Subcutaneous adipose tissue (tissue), 4 donors: ENCODE results near the gene IRF5. TPM values are rescaled to one million over a fixed set of nuclear protein-coding genes. Genes with fewer than 3 reads are reported as not detected.

ENCODE experiments used
- total RNA-seq, 4 donors: library from RNA; depleted of rRNA; stranded (reverse); fragments of >200 nt; gene quantifications; one replicate each; pipeline ENCODE4 v1.1.0, GENCODE V29; 2016
- TF ChIP-seq, protein P1 (sequence below): fragments of 450-650 bp; IDR thresholded peaks from one replicate; pipeline ENCODE4 v1.5.1; 2016; ENCODE audit warnings: low read depth, mild to moderate bottlenecking, control low read depth, antibody characterized with exemption, moderate library complexity

The IRF5 gene
- total RNA-seq, 4 donors from 2014 or later: 12.7 to 32.6 (median 18.9) TPM

DNA sequence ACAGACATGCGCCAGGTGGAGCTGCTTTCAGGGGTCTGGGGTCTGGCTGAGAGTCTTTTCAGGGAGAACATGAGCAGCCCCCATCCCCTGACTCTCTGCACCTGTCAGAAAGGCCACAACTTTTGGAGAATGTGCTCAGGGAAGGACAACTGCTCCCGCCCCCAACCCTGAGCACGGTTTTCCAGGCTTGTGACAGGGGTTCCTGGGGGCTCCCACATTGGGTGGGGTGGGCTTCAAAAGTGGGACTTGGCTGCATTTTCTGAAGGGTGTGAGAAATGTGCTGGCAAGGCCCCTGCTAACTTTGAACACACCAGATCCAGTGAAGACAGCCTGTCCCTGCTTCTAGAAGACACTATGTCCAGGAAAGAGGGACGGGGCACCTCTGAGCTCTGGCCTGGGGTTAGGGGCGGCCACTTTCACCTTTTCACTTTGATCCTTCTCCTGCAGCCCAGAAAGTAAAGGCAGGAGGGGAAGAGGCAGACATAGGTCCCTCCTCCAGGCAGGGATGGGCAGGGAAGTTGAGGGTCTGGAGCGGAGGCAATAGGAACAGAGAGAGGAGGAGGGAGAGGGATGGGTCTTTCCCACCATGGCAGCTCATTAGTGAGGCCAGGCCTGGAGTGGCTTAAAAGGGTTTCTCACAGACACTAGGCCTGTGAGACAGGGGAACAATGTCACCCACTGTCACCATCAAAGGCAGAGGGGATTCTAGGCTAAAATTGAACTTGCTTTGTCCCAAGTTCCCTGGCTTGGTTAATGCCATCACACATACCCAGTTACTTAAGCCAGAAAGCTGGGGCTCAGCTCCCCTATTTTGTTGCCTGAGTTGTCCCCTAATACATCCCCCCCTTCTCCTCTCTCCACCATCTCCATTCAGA lies 28.7 kb upstream of the IRF5 start:
- TF ChIP-seq, protein P1, sequence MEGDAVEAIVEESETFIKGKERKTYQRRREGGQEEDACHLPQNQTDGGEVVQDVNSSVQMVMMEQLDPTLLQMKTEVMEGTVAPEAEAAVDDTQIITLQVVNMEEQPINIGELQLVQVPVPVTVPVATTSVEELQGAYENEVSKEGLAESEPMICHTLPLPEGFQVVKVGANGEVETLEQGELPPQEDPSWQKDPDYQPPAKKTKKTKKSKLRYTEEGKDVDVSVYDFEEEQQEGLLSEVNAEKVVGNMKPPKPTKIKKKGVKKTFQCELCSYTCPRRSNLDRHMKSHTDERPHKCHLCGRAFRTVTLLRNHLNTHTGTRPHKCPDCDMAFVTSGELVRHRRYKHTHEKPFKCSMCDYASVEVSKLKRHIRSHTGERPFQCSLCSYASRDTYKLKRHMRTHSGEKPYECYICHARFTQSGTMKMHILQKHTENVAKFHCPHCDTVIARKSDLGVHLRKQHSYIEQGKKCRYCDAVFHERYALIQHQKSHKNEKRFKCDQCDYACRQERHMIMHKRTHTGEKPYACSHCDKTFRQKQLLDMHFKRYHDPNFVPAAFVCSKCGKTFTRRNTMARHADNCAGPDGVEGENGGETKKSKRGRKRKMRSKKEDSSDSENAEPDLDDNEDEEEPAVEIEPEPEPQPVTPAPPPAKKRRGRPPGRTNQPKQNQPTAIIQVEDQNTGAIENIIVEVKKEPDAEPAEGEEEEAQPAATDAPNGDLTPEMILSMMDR: no peak

DNA sequence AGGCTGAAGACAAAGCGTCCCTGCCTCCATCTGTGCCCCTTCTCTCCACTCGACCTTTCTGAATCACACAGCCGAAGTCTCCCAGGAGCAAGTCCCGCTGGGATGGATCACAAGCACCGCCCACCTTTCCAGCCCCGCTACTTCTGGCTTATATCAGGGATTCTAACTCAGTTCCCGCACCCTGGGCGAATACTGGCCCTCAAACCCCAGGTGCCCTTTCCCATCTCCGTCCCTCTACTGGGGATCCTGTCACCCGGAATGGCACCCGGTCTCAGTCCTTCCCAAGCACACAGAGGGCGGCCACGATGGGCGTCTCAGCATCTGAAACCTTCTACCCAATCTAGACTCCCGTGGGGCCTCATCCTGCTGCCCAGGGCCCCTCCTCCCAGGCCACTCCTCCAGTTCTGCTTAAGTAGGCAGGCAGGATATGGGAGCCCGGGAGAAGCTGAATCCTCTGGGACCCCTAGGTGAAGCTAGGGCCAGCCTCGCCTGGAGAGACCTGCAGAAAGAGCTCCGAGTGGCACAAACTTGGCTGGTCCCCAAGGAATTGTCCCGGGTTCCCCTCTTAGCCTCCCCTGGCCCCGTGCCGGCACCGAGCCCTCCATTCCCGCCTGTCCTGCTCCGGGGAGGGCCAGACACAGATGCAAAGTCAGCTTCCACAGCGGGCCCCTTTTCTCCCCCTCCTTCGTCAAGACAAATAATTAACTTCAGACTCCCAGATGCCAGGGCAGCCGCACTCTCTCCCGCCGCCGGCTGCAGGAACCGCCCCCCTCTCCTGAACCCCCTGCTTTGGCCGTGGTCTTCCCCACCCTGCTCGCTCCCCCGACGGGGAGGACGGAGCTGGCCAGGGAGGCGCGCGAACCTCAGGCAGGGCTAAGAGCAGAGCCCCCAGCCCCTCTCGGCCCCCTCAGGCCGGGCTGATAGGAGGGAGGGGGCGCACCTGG lies 27.8 kb upstream of the IRF5 start:
- TF ChIP-seq, protein P1: no peak

DNA sequence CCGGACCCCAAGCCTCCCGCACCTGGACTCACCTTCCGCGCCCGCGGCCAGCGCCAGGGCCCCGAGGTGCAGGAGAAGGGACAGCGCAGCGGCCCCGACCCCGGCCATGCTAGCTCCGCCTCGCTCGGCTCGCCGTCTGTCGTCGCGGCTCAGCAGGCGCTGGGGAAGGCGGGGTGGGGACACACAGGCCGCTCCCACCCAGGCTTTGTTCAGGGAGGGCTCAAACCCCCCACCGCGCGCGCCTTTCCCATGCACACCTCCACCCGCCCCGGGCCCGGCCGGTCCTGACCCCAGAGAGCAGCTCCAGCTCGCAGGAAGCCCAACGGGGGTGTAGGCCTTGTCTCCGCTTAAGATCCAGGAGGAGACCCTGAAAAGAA lies 27.2 kb upstream of the IRF5 start, which contains the start of gene KCP:
Gene KCP (minus strand): TSS at position 141 of the 377 bp plus-strand sequence. CDS start 33 bp downstream, at position 108.
- TF ChIP-seq, protein P1: no peak

DNA sequence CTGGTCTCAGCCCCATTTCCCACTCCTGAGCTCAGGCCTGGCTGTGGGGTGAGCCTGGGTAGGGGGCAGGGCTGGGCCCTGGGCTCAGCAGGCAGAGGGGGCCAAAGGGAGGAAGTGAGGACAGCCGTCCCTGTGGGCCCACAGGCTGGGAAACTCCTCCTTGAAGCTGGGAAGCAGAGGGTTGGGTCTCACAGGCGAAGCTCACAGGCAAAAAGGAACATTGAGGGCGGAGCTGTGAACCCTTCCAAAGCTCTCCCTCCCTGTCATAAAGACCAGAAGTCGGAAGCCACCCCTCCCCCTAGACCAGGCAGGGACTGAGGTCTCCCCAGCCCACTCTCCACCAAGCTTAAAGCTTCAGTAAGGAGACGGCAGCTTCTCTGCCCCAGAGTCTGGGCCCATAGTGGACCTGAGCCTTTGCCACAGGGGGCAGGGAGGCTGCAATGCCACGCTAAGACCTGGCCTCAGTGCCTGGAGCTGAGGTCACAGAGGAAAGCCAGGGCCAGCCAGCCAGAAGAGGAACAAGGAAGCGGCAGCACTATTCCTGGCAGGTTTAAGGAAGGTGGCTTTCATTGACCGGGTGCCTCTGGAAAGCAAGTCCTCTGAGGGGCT lies 26.2 kb upstream of the IRF5 start:
- TF ChIP-seq, protein P1: no peak

DNA sequence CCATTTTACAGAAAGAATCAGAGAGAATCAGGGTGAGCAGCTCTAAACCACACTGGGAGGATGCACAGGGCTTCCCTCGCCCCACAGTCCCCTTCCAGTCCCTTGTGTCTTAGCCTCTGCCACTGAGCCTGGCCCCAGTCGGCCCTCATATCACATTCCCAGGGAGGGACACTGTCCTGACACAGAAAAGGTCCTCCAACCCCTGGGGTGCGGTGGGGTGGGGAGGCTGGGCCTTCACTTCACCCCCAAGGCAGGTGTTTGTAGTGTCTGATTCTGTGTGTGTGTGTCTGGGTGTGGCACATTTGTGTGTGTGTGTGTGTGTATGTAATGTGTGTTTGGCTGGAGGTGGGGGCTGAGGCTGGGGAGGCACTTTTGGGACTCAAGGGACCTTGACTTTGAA lies 25.4 kb upstream of the IRF5 start:
- TF ChIP-seq, protein P1: no peak

DNA sequence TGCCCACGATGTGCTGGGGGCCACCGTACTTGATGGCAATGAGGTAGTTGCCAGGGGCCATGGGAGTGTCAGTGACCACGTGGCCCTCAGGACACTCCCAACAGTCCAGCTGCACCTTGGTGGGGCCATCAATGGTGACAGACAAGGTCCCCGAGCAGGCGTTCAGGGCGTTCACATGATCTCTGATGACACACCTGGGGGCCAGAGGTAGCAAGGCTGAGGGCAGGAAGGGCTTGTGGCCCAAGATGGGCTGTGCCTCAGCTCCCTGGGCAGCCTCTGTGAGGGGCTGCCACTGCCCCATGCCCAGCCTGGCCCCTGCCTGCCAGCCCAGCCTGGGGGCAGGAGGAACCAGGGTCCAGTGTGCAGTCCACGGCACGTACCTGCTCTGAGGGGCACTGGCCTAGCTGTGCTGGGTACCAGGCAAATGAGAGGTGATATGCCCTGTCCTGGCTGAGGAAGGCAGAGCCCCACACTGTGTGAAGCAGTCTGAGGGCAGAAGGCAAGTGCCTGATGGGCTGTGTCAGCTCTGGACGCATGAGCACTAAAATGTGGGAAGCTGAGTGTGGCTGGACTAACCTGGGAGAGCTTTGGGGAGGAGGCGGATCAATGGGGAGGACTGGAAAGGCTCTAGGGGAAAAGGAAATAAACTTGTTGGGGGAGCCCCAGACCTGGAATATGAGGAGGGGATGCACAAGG lies 23.7 kb upstream of the IRF5 start:
- TF ChIP-seq, protein P1: no peak
